ENCODE results near the gene PLXNC1. TPM values are rescaled to one million over a fixed set of nuclear protein-coding genes. Genes with fewer than 3 reads are reported as not detected.
A peak's percentile ranks its signal among the peaks of the same experiment; 100 is the strongest.

PLXNC1 gene
- total RNA-seq, 1 experiment from 2014 or later: 0.34 TPM

GRCh38 chr12:94179723-94180122 is 31.3 kb downstream of the PLXNC1 start:
- no peak for DNase-seq (ENCODE audit: low read depth)

GRCh38 chr12:94180558-94181296 is 32.4 kb downstream of the PLXNC1 start:
- DNase-seq (ENCODE audit: low read depth): no peak

- DNase-seq (ENCODE audit: low read depth): no peak
Observed at GRCh38 chr12:94182986-94183707, 34.8 kb downstream of the PLXNC1 start.

- DNase-seq (ENCODE audit: low read depth): no peak
Observed at GRCh38 chr12:94183708-94184379, 35.5 kb downstream of the PLXNC1 start.

- no peak for DNase-seq (ENCODE audit: low read depth)
Observed at GRCh38 chr12:94184995-94185719, 36.8 kb downstream of the PLXNC1 start.

GRCh38 chr12:94185801-94186200 is 37.4 kb downstream of the PLXNC1 start:
- DNase-seq (ENCODE audit: low read depth): no peak

- DNase-seq (ENCODE audit: low read depth): peak; percentile 42
Observed at GRCh38 chr12:94186278-94187241, 38.2 kb downstream of the PLXNC1 start.

- DNase-seq (ENCODE audit: low read depth): no peak
Observed at GRCh38 chr12:94187361-94187760, 39.0 kb downstream of the PLXNC1 start.

GRCh38 chr12:94190623-94191022 is 42.2 kb downstream of the PLXNC1 start:
- DNase-seq (ENCODE audit: low read depth): no peak

GRCh38 chr12:94191023-94191422 is 42.6 kb downstream of the PLXNC1 start:
- DNase-seq (ENCODE audit: low read depth): no peak

GRCh38 chr12:94191811-94192210 is 43.4 kb downstream of the PLXNC1 start:
- no peak for DNase-seq (ENCODE audit: low read depth)

GRCh38 chr12:94192506-94192905 is 44.1 kb downstream of the PLXNC1 start:
- no peak for DNase-seq (ENCODE audit: low read depth)

GRCh38 chr12:94193168-94193567 is 44.8 kb downstream of the PLXNC1 start:
- no peak for DNase-seq (ENCODE audit: low read depth)

- no peak for DNase-seq (ENCODE audit: low read depth)
Observed at GRCh38 chr12:94195483-94195882, 47.1 kb downstream of the PLXNC1 start.

GRCh38 chr12:94198469-94198868 is 50.1 kb downstream of the PLXNC1 start:
- DNase-seq (ENCODE audit: low read depth): no peak

GRCh38 chr12:94198872-94199271 is 50.5 kb downstream of the PLXNC1 start:
- DNase-seq (ENCODE audit: low read depth): no peak

GRCh38 chr12:94200069-94200468 is 51.7 kb downstream of the PLXNC1 start:
- DNase-seq (ENCODE audit: low read depth): no peak

- no peak for DNase-seq (ENCODE audit: low read depth)
Observed at GRCh38 chr12:94200695-94201094, 52.3 kb downstream of the PLXNC1 start.

GRCh38 chr12:94202245-94203180 is 54.1 kb downstream of the PLXNC1 start:
- no peak for DNase-seq (ENCODE audit: low read depth)

GRCh38 chr12:94203181-94203546 is 54.8 kb downstream of the PLXNC1 start:
- no peak for DNase-seq (ENCODE audit: low read depth)

All from LHCN-M2 (cell line).